Epithelial cell of proximal tubule (primary cell): ENCODE results near the gene NRP2. TPM values are rescaled to one million over a fixed set of nuclear protein-coding genes. Genes with fewer than 3 reads are reported as not detected.

Experiments used
- DNase-seq: peaks from one replicate; pipeline ENCODE4 v3.0.0-alpha.2; 2011; ENCODE audit warnings: low read depth
- H3K4me3 ChIP-seq: 2 replicates; pipeline ENCODE4 v1.5.1; 2011; ENCODE audit warnings: low read depth, mild to moderate bottlenecking, low read length
- CTCF ChIP-seq: conservative IDR thresholded peaks from 2 replicates; pipeline ENCODE4 v1.5.1; 2012; ENCODE audit warnings: low read depth, mild to moderate bottlenecking, low read length
- total RNA-seq: library from RNA; depleted of rRNA; stranded (reverse); fragments of >200 nt; gene quantifications from 2 replicates; pipeline ENCODE4 v1.2.3, GENCODE V29; 2015

NRP2 gene
- total RNA-seq, 1 donor from 2014 or later: 36.5 TPM

DNA sequence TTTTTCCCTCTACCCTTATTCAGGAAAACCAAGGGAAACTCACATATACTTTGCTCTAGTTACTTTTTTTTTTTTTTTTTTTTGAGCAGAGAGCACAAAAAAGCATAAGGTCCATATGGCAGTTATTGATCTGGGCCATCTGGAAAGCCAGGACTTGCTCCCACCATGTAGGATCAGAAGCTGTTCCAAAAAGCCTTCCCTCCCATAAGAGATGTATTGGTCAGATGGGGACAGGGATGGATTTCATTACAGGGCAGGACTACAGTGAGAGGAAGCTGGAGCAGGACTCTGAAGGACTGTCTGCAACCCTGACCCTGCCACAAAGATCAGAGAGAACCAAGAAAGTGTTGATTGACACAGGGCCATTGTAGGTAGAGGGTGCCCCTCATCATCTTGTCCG, 57.3 kb downstream of the NRP2 start:
- no peak for TF ChIP-seq CTCF
- no peak for DNase-seq
- no peak overlapping the region for H3K4me3 ChIP-seq

DNA sequence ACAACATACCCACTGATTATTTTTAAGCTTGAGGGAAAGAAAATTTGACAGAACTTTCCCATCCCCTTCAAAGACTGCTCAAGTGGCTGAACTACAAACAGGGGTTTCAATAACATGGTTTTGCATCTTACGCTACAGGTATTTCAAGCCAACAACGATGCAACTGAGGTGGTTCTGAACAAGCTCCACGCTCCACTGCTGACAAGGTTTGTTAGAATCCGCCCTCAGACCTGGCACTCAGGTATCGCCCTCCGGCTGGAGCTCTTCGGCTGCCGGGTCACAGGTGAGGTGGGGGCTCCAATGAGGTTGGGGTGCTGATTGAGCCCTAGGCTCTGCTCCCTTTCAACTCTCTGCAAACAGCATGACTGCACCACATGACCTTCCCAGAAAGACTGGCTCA, 58.1 kb downstream of the NRP2 start:
- no peak overlapping the region for H3K4me3 ChIP-seq
- no peak for TF ChIP-seq CTCF
- no peak for DNase-seq

DNA sequence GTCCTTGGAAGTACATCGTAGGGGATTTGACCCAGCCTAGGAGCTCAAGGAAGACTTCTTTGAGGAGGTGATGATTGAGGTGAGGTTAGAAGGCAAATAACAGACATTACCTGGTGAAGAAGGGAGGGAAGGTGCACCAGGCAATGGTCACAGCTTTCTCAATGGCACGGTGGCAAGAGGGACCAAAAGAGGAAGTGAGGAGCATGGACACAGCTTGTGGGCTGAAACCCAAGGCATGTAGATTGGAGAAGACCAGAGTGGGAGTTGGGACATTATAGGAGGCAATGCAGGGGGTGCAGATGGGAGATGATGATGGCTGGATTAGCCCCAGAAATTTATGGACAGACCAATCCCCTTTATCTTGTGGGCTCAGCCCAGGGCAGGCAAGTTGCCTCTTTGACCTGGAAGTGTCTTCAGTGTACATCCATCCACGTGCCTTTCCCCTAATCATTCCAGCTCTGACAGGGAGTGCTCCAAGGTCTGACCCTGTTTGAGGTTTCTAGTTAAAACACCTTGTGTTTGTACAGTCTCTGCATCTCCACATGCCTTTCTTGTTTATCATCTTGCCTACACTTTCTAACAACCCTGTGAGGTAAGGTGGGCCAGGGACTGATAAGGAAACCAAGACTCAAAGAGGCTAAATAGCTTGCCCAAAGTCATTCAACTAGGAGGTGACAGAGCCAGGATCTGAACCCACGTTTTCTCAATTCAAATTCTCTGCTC, 59.1 kb downstream of the NRP2 start:
- TF ChIP-seq CTCF: no peak
- H3K4me3 ChIP-seq: no peak overlapping the region
- DNase-seq: no peak

- TF ChIP-seq CTCF: no peak
- DNase-seq: no peak
- H3K4me3 ChIP-seq: no peak overlapping the region
These were observed 60.8 kb downstream of the NRP2 start for GRCh38 chr2:205743137-205743536.

GRCh38 chr2:205744074-205744591, 61.8 kb downstream of the NRP2 start:
- no peak for TF ChIP-seq CTCF
- DNase-seq: no peak
- H3K4me3 ChIP-seq: no peak overlapping the region

DNA sequence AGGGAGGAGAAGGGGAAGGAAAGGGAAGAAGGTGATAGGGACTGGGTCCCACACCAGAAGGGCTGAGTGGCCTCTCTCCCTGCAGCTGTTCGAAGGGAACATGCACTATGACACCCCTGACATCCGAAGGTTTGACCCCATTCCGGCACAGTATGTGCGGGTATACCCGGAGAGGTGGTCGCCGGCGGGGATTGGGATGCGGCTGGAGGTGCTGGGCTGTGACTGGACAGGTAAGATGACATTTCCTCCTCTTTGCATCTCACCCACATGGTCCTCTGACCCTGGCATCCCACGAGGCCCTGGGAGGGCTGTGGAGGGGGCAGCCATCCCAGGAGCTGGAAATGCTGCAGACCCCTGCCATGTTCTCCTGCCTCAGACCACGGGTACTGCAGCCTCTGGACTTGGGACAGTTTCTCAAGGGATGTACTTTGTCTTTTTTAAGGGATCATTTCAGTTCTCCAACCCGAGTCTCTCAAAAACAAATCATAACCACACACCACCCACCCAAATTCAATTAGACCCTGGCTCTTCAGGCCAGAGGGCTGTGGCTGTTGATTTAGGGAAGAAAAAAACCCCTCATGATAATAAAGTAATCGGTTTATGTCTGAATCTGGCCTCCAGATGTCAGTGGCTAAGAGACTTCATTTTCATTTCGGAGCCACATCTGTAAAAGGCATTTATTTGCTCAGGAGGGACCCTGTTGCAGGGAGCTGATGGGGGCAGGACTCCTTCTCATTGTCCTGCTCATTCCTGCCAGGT, 63.5 kb downstream of the NRP2 start:
- DNase-seq: no peak
- H3K4me3 ChIP-seq: no peak overlapping the region
- TF ChIP-seq CTCF: no peak
